Activated CD4-positive, alpha-beta T cell treated with anti-CD3 and anti-CD28 coated beads, Interleukin-2, amount 50 U/mL, for 1 hour (primary cell): ENCODE data around the gene WDR7.

Experiments
- DNase-seq: peaks from one replicate; pipeline ENCODE4 v3.0.0-alpha.2; 2020

The WDR7 gene

GRCh38 chr18:56953428-56954198, 302.5 kb downstream of the WDR7 start:
- DNase-seq: no peak

- no peak for DNase-seq
Observed at GRCh38 chr18:56955490-56955889, 304.3 kb downstream of the WDR7 start.

- DNase-seq: no peak
Observed at GRCh38 chr18:56959120-56959519, 308.0 kb downstream of the WDR7 start.

- DNase-seq: no peak
Observed at GRCh38 chr18:56962322-56962721, 311.2 kb downstream of the WDR7 start.

- no peak for DNase-seq
Observed at GRCh38 chr18:56967035-56967434, 315.9 kb downstream of the WDR7 start.

GRCh38 chr18:56973487-56973886, 322.3 kb downstream of the WDR7 start:
- no peak for DNase-seq

GRCh38 chr18:56974141-56974540, 323.0 kb downstream of the WDR7 start:
- DNase-seq: no peak

GRCh38 chr18:56975276-56975675, 324.1 kb downstream of the WDR7 start:
- DNase-seq: no peak

- no peak for DNase-seq
Observed at GRCh38 chr18:56977309-56977708, 326.1 kb downstream of the WDR7 start.

GRCh38 chr18:56977771-56978170, 326.6 kb downstream of the WDR7 start:
- DNase-seq: no peak

- no peak for DNase-seq
Observed at GRCh38 chr18:56980151-56980550, 329.0 kb downstream of the WDR7 start.

- DNase-seq: no peak
Observed at GRCh38 chr18:56982766-56983165, 331.6 kb downstream of the WDR7 start.

- no peak for DNase-seq
Observed at GRCh38 chr18:56983275-56983992, 332.3 kb downstream of the WDR7 start.

GRCh38 chr18:56984731-56985130, 333.6 kb downstream of the WDR7 start:
- DNase-seq: no peak

GRCh38 chr18:56986829-56987228, 335.7 kb downstream of the WDR7 start:
- no peak for DNase-seq

- DNase-seq: no peak
Observed at GRCh38 chr18:56987236-56987635, 336.1 kb downstream of the WDR7 start.

- DNase-seq: no peak
Observed at GRCh38 chr18:56988022-56988421, 336.9 kb downstream of the WDR7 start.

GRCh38 chr18:56990678-56991077, 339.5 kb downstream of the WDR7 start:
- DNase-seq: no peak

- DNase-seq: no peak
Observed at GRCh38 chr18:56992777-56993176, 341.6 kb downstream of the WDR7 start.

- no peak for DNase-seq
Observed at GRCh38 chr18:56995579-56996188, 344.5 kb downstream of the WDR7 start.

- no peak for DNase-seq
Observed at GRCh38 chr18:56997200-56997599, 346.0 kb downstream of the WDR7 start.

- DNase-seq: no peak
Observed at GRCh38 chr18:56999823-57000222, 348.7 kb downstream of the WDR7 start.

GRCh38 chr18:57002627-57003026, 351.5 kb downstream of the WDR7 start:
- no peak for DNase-seq

- no peak for DNase-seq
Observed at GRCh38 chr18:57003342-57003741, 352.2 kb downstream of the WDR7 start.
